UCSD-AML1 (cell line): ENCODE data around the gene NPAS2.

Source experiments
- DNase-seq: peaks from one replicate; lab custom pipeline; 2025; ENCODE audit not compliant: unreplicated experiment; lab: John Stamatoyannopoulos, UW

NPAS2 gene

GRCh38 chr2:100820523-100821254, 750 bp downstream of the NPAS2 start:
- no peak for DNase-seq

GRCh38 chr2:100821255-100821910, 1.4 kb downstream of the NPAS2 start:
- DNase-seq, result no peak

- no peak for DNase-seq
These were observed 1.9 kb downstream of the NPAS2 start for GRCh38 chr2:100821911-100822265.

- DNase-seq, result no peak
These were observed 2.8 kb downstream of the NPAS2 start for GRCh38 chr2:100822587-100823248.

GRCh38 chr2:100823665-100824438, 3.9 kb downstream of the NPAS2 start:
- DNase-seq, result no peak

- no peak for DNase-seq
These were observed 4.9 kb downstream of the NPAS2 start for GRCh38 chr2:100824842-100825241.

- no peak for DNase-seq
These were observed 6.6 kb downstream of the NPAS2 start for GRCh38 chr2:100826494-100826893.

- no peak for DNase-seq
These were observed 11.3 kb downstream of the NPAS2 start for GRCh38 chr2:100831158-100831750.

GRCh38 chr2:100831831-100832230, 11.9 kb downstream of the NPAS2 start:
- DNase-seq, result no peak

GRCh38 chr2:100832885-100833284, 12.9 kb downstream of the NPAS2 start:
- DNase-seq, result no peak

- no peak for DNase-seq
These were observed 13.4 kb downstream of the NPAS2 start for GRCh38 chr2:100833331-100833730.

GRCh38 chr2:100834221-100834620, 14.3 kb downstream of the NPAS2 start:
- DNase-seq, result no peak

GRCh38 chr2:100835006-100835659, 15.2 kb downstream of the NPAS2 start:
- DNase-seq, result no peak

GRCh38 chr2:100840519-100840918, 20.6 kb downstream of the NPAS2 start:
- DNase-seq, result no peak

- no peak for DNase-seq
These were observed 22.4 kb downstream of the NPAS2 start for GRCh38 chr2:100842241-100842922.

- no peak for DNase-seq
These were observed 24.6 kb downstream of the NPAS2 start for GRCh38 chr2:100844514-100844913.

GRCh38 chr2:100845141-100845991, 25.4 kb downstream of the NPAS2 start:
- DNase-seq, result no peak

GRCh38 chr2:100846716-100847115, 26.8 kb downstream of the NPAS2 start:
- no peak for DNase-seq

- DNase-seq, result no peak
These were observed 32.5 kb downstream of the NPAS2 start for GRCh38 chr2:100852447-100852846.
